ENCODE data around the gene COL6A3.

- TF ChIP-seq, protein P1, sequence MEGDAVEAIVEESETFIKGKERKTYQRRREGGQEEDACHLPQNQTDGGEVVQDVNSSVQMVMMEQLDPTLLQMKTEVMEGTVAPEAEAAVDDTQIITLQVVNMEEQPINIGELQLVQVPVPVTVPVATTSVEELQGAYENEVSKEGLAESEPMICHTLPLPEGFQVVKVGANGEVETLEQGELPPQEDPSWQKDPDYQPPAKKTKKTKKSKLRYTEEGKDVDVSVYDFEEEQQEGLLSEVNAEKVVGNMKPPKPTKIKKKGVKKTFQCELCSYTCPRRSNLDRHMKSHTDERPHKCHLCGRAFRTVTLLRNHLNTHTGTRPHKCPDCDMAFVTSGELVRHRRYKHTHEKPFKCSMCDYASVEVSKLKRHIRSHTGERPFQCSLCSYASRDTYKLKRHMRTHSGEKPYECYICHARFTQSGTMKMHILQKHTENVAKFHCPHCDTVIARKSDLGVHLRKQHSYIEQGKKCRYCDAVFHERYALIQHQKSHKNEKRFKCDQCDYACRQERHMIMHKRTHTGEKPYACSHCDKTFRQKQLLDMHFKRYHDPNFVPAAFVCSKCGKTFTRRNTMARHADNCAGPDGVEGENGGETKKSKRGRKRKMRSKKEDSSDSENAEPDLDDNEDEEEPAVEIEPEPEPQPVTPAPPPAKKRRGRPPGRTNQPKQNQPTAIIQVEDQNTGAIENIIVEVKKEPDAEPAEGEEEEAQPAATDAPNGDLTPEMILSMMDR (IDR thresholded peaks at IDR 0.05) = no peak
- TF ChIP-seq POLR2AphosphoS5 (IDR thresholded peaks at IDR 0.05) (no peak), POLR2A (IDR thresholded peaks at IDR 0.05) (no peak)
Measured at GRCh38 chr2:237296756-237297155, 117.2 kb downstream of the COL6A3 start.
